Body of pancreas (tissue), 4 donors: Measurements from ENCODE around the gene TARP.

Source experiments
- POLR2A ChIP-seq, 3 donors: fragments of 450-650 bp; IDR thresholded peaks; one replicate each; pipeline ENCODE4 v1.6.1; 2016; ENCODE audit warnings: antibody characterized with exemption in 3 of 3, mild to moderate bottlenecking in 2 of 3
- TF ChIP-seq, protein P1 (sequence below), 7 experiments: fragments of 450-650 bp in 4 of 7; fragments of 200-600 bp in 3 of 7; sonication (generic) in 3 of 7; IDR thresholded peaks; one replicate each; pipeline ENCODE4 v1.5.1; 2016 to 2019; ENCODE audit warnings: antibody characterized with exemption in 7 of 7

GRCh38 chr7:38220452-38220851 lies 53.0 kb downstream of the TARP start:
- TF ChIP-seq POLR2A (IDR thresholded peaks at IDR 0.05) = no peak
- TF ChIP-seq, protein P1, sequence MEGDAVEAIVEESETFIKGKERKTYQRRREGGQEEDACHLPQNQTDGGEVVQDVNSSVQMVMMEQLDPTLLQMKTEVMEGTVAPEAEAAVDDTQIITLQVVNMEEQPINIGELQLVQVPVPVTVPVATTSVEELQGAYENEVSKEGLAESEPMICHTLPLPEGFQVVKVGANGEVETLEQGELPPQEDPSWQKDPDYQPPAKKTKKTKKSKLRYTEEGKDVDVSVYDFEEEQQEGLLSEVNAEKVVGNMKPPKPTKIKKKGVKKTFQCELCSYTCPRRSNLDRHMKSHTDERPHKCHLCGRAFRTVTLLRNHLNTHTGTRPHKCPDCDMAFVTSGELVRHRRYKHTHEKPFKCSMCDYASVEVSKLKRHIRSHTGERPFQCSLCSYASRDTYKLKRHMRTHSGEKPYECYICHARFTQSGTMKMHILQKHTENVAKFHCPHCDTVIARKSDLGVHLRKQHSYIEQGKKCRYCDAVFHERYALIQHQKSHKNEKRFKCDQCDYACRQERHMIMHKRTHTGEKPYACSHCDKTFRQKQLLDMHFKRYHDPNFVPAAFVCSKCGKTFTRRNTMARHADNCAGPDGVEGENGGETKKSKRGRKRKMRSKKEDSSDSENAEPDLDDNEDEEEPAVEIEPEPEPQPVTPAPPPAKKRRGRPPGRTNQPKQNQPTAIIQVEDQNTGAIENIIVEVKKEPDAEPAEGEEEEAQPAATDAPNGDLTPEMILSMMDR (IDR thresholded peaks at IDR 0.05) = no peak
